HG02759 (cell line): ENCODE measurements around the gene CSPG4.
"Not testable (repeated sequence)": the region's sequence is repeated elsewhere in the genome, so short reads cannot be mapped to it uniquely, and the experiment has no call there.

ENCODE experiments used
- ATAC-seq: cut with Tn5 transposase; IDR thresholded peaks from one replicate; pipeline ENCODE4 v1.9.1; 2021; ENCODE audit warnings: mild to moderate bottlenecking, moderate library complexity; ENCODE audit not compliant: unreplicated experiment

The CSPG4 gene

GRCh38 chr15:75689429-75689828, 23.2 kb downstream of the CSPG4 start:
- not testable (repeated sequence) for ATAC-seq

- no peak for ATAC-seq
Observed at GRCh38 chr15:75688831-75689230, 23.8 kb downstream of the CSPG4 start.

GRCh38 chr15:75688278-75688557, 24.4 kb downstream of the CSPG4 start:
- no peak for ATAC-seq

- ATAC-seq, result no peak
Observed at GRCh38 chr15:75687486-75688277, 25.0 kb downstream of the CSPG4 start.

GRCh38 chr15:75686212-75686642, 26.4 kb downstream of the CSPG4 start:
- ATAC-seq, result peak; percentile 49

- no peak for ATAC-seq
Observed at GRCh38 chr15:75685195-75685594, 27.5 kb downstream of the CSPG4 start.

- ATAC-seq, result no peak
Observed at GRCh38 chr15:75684648-75685047, 28.0 kb downstream of the CSPG4 start.

- ATAC-seq, result peak; percentile 57
Observed at GRCh38 chr15:75683646-75684312, 28.9 kb downstream of the CSPG4 start.

GRCh38 chr15:75682181-75683135, 30.2 kb downstream of the CSPG4 start:
- no peak for ATAC-seq

- no peak for ATAC-seq
Observed at GRCh38 chr15:75680007-75680789, 32.5 kb downstream of the CSPG4 start.

- ATAC-seq, result not testable (repeated sequence)
Observed at GRCh38 chr15:75678324-75678690, 34.3 kb downstream of the CSPG4 start.

GRCh38 chr15:75677465-75678323, 35.0 kb downstream of the CSPG4 start:
- ATAC-seq, result no peak

GRCh38 chr15:75676688-75677464, 35.8 kb downstream of the CSPG4 start:
- ATAC-seq, result no peak

- no peak for ATAC-seq
Observed at GRCh38 chr15:75675579-75676404, 36.9 kb downstream of the CSPG4 start.

GRCh38 chr15:75674366-75674765, 38.3 kb downstream of the CSPG4 start:
- ATAC-seq, result no peak

GRCh38 chr15:75673426-75674235, 39.0 kb downstream of the CSPG4 start:
- no peak for ATAC-seq
